HepG2 (cell line): ENCODE measurements around the gene PSMG1. TPM values are rescaled to one million over a fixed set of nuclear protein-coding genes. Genes with fewer than 3 reads are reported as not detected.
A peak's percentile ranks its signal among the peaks of the same experiment; 100 is the strongest.

Experiments used
- ATRX ChIP-seq: sonication (generic); formaldehyde crosslinking; IDR thresholded peaks from 2 replicates; pipeline ENCODE4 v1.4.0; 2020; ENCODE audit warnings: missing genetic modification reagents, borderline replicate concordance
- CSRNP1 ChIP-seq: sonication (generic); formaldehyde crosslinking; IDR thresholded peaks from 2 replicates; pipeline ENCODE4 v1.8.1; 2023; ENCODE audit warnings: mild to moderate bottlenecking, missing genetic modification reagents
- FOXJ3 ChIP-seq: sonication (generic); formaldehyde crosslinking; IDR thresholded peaks from 2 replicates; pipeline ENCODE4 v1.4.0; 2020; ENCODE audit warnings: missing genetic modification reagents, mild to moderate bottlenecking, borderline replicate concordance
- GLI4 ChIP-seq: sonication (generic); formaldehyde crosslinking; IDR thresholded peaks from 2 replicates; pipeline ENCODE4 v1.5.1; 2020; ENCODE audit warnings: missing genetic modification reagents, mild to moderate bottlenecking, moderate library complexity, borderline replicate concordance
- ISX ChIP-seq: sonication (generic); formaldehyde crosslinking; conservative IDR thresholded peaks from 2 replicates; pipeline ENCODE4 v1.5.0; 2020; ENCODE audit warnings: missing genetic modification reagents
- KLF15 ChIP-seq: sonication (generic); formaldehyde crosslinking; IDR thresholded peaks from 2 replicates; pipeline ENCODE4 v1.8.1; 2023; ENCODE audit warnings: borderline replicate concordance, mild to moderate bottlenecking, inconsistent platforms, missing genetic modification reagents, mixed read lengths
- MED13 ChIP-seq: sonication (generic); formaldehyde crosslinking; IDR thresholded peaks from 2 replicates; pipeline ENCODE4 v1.5.0; 2020; ENCODE audit warnings: missing genetic modification reagents
- MTERF4 ChIP-seq: sonication (generic); formaldehyde crosslinking; IDR thresholded peaks from 2 replicates; pipeline ENCODE4 v1.8.0; 2023; ENCODE audit warnings: mild to moderate bottlenecking, missing genetic modification reagents
- SMAD9 ChIP-seq: sonication (generic); formaldehyde crosslinking; IDR thresholded peaks from 2 replicates; pipeline ENCODE4 v1.5.1; 2020; ENCODE audit warnings: mild to moderate bottlenecking, missing genetic modification reagents
- TAF15 ChIP-seq: fragments of 200-400 bp; formaldehyde crosslinking; IDR thresholded peaks from one replicate; pipeline ENCODE4 v1.6.1; 2018; ENCODE audit warnings: mild to moderate bottlenecking, low read depth, low read length; ENCODE audit not compliant: poor library complexity, severe bottlenecking
- ZFYVE20 ChIP-seq: sonication (generic); formaldehyde crosslinking; IDR thresholded peaks from 2 replicates; pipeline ENCODE4 v1.8.0; 2023; ENCODE audit warnings: low read depth, mild to moderate bottlenecking, moderate library complexity, missing genetic modification reagents, borderline replicate concordance
- ZNF264 ChIP-seq: sonication (generic); formaldehyde crosslinking; IDR thresholded peaks from 2 replicates; pipeline ENCODE4 v1.4.0; 2020; ENCODE audit warnings: missing genetic modification reagents
- ZNF335 ChIP-seq: sonication (generic); formaldehyde crosslinking; IDR thresholded peaks from 2 replicates; pipeline ENCODE4 v1.4.0; 2020; ENCODE audit warnings: missing genetic modification reagents
- ZNF513 ChIP-seq: sonication (generic); formaldehyde crosslinking; conservative IDR thresholded peaks from 2 replicates; pipeline ENCODE4 v1.5.0; 2020; ENCODE audit warnings: missing genetic modification reagents
- polyA plus RNA-seq, 8 experiments: library from polyadenylated mRNA; depleted of rRNA in 3 of 8; stranded (reverse) in 7 of 8; unstranded in 1 of 8; fragments of >200 nt; fragmentation: Illumina TruSeq in 4 of 8; extraction: Trizol in 4 of 8; gene quantifications; 2 replicates each; pipeline versions ENCODE4 v1.2.1 to v1.2.3, GENCODE V29; 2011 to 2016; ENCODE audit warnings: low read depth in 4 of 8, missing spikeins in 1 of 8, mixed read lengths in 1 of 8; ENCODE audit not compliant: insufficient read depth in 1 of 8
- total RNA-seq, 5 experiments: library from RNA; depleted of rRNA; stranded (reverse); fragments of >200 nt; fragmentation: Illumina TruSeq; extraction: Trizol; gene quantifications; 2 replicates each; pipeline ENCODE4 v1.2.3, GENCODE V29; 2016; ENCODE audit warnings: low read depth in 1 of 5
- TF ChIP-seq, protein P1 (sequence below): sonication (generic); formaldehyde crosslinking; IDR thresholded peaks from 2 replicates; pipeline ENCODE4 v1.4.0; 2020; ENCODE audit warnings: mild to moderate bottlenecking, missing genetic modification reagents, borderline replicate concordance
- TF ChIP-seq, protein P2 (sequence below): sonication (generic); formaldehyde crosslinking; IDR thresholded peaks from 2 replicates; pipeline ENCODE4 v1.4.0; 2020; ENCODE audit warnings: missing genetic modification reagents, borderline replicate concordance

The PSMG1 gene
- total and polyA plus RNA-seq, 2 of the 13 experiments (the other 11 are each of a cell fraction or from before 2014, with no cell fraction given): 63.6 to 173 TPM

DNA sequence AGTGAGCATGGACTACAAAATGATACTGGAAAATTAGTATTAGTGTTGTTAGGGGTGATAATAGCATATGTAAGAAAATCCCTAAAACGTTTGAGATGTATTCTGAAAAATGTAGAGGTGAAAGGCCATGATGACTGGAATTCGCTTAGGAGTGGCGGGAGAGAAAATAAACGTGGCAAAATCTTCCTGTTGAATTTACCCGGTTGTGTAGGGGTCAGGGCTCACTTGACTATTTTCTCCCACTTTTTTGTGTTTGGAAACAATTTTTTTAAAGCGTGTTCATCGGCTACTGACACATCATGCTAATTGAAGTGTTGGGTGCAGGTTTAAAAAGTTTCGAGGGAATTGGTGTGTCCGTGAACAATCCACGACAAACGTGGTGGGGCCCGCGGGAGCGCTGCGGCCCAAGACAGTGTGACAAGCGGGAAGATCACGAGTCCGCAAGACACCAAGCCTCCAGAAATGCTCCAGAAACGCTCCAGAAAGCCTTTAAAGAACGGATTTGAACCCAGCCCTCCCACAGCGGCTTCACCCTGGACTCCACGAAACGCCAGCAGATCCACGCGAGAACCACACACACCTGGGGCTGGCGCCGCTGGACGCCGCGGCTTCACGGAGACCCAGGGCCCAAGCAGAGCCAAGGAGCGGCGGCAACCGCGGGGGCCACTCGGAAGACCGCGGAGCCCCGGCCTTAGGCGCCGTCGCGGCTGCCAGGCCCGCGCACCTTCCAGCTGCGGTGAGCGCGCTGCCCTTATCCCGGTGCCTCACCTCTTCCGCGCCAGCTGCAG is 573 bp downstream of the PSMG1 start (continued):
- TF ChIP-seq ZNF513 (CRISPR knock-in tag) (no peak), CSRNP1 (CRISPR knock-in tag) (no peak), ATRX (CRISPR knock-in tag) (no peak), SMAD9 (CRISPR knock-in tag) (no peak), MED13 (CRISPR knock-in tag) (no peak), MTERF4 (no peak), KLF15 (CRISPR knock-in tag) (no peak), ZNF264 (no peak), ISX (CRISPR knock-in tag) (no peak), ZNF335 (no peak), FOXJ3 (CRISPR knock-in tag) (no peak), ZFYVE20 (CRISPR knock-in tag) (no peak; the same call in 1 of the 2 replicates), GLI4 (CRISPR knock-in tag) (no peak), TAF15 (no peak)
- TF ChIP-seq, protein P1, sequence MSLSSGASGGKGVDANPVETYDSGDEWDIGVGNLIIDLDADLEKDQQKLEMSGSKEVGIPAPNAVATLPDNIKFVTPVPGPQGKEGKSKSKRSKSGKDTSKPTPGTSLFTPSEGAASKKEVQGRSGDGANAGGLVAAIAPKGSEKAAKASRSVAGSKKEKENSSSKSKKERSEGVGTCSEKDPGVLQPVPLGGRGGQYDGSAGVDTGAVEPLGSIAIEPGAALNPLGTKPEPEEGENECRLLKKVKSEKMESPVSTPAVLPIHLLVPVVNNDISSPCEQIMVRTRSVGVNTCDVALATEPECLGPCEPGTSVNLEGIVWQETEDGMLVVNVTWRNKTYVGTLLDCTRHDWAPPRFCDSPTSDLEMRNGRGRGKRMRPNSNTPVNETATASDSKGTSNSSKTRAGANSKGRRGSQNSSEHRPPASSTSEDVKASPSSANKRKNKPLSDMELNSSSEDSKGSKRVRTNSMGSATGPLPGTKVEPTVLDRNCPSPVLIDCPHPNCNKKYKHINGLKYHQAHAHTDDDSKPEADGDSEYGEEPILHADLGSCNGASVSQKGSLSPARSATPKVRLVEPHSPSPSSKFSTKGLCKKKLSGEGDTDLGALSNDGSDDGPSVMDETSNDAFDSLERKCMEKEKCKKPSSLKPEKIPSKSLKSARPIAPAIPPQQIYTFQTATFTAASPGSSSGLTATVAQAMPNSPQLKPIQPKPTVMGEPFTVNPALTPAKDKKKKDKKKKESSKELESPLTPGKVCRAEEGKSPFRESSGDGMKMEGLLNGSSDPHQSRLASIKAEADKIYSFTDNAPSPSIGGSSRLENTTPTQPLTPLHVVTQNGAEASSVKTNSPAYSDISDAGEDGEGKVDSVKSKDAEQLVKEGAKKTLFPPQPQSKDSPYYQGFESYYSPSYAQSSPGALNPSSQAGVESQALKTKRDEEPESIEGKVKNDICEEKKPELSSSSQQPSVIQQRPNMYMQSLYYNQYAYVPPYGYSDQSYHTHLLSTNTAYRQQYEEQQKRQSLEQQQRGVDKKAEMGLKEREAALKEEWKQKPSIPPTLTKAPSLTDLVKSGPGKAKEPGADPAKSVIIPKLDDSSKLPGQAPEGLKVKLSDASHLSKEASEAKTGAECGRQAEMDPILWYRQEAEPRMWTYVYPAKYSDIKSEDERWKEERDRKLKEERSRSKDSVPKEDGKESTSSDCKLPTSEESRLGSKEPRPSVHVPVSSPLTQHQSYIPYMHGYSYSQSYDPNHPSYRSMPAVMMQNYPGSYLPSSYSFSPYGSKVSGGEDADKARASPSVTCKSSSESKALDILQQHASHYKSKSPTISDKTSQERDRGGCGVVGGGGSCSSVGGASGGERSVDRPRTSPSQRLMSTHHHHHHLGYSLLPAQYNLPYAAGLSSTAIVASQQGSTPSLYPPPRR (CRISPR knock-in tag): no peak
- TF ChIP-seq, protein P2, sequence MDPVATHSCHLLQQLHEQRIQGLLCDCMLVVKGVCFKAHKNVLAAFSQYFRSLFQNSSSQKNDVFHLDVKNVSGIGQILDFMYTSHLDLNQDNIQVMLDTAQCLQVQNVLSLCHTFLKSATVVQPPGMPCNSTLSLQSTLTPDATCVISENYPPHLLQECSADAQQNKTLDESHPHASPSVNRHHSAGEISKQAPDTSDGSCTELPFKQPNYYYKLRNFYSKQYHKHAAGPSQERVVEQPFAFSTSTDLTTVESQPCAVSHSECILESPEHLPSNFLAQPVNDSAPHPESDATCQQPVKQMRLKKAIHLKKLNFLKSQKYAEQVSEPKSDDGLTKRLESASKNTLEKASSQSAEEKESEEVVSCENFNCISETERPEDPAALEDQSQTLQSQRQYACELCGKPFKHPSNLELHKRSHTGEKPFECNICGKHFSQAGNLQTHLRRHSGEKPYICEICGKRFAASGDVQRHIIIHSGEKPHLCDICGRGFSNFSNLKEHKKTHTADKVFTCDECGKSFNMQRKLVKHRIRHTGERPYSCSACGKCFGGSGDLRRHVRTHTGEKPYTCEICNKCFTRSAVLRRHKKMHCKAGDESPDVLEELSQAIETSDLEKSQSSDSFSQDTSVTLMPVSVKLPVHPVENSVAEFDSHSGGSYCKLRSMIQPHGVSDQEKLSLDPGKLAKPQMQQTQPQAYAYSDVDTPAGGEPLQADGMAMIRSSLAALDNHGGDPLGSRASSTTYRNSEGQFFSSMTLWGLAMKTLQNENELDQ (CRISPR knock-in tag): 0 out of 2 replicates have a peak, but pooled peaks have one; percentile 51
